ENCODE measurements around the gene PTPRH.

DNA sequence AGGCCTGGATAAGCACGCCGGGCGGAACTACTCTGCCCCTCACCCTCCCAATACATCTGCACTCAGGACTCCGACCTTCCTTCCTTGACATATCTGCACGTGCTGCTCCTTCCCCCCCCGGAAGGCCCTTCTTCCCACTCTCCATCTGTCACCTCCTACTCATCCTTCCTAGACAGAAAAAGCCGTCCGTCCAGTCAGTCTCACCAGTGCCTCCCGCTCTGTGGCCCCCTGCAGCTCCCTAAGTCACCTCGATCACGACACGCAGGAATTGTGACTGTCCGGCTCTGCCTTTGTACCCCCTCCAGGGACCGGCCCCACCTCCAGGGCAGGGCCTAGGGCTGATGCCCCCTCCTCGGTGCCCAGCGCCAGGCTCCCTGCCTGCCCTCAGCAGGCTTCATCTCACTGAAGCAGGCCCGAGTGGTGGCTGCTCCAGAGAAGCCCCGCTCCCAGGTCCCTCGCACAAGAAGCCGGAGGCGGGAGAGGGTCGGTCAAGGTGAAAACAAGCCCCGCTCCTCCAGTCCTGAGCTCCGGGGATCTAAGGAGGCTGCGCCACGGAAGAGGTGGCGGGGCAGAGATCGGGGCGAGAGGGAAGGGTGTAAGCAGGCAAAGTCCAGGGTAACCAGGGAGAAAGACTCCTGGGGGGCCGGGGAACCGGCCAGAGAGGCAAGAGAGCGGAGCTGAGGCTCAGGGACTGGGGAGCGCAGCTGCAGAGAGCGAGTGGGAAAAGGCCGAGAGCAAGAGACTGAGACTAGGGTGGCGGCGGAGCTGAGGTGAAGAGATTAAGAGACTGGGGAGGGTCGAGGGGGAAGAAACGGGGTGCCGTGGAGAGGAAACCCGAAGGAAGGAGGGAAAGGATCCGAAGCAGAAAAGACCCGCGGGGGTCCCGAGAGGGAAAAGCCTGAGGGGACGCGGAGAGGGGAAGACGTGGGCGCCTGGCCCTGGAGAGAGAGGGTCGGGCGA, 48.4 kb upstream of the PTPRH start:
- TF ChIP-seq POLR2AphosphoS5 (IDR thresholded peaks at IDR 0.05; ENCODE audit: low read depth, low read length) (no peak), TAF1 (IDR thresholded peaks at IDR 0.05; ENCODE audit: low read depth, low read length) (no peak)
